OCI-LY7 (cell line): ENCODE data around the gene SPPL2A. TPM values are rescaled to one million over a fixed set of nuclear protein-coding genes. Genes with fewer than 3 reads are reported as not detected.

Experiments used
- BruUV-seq: library from RNA; stranded (reverse); fragments of 400-500 nt; replicated peaks from 2 replicates; lab custom pipeline; 2021; lab: Mats Ljungman, UMichigan
- CTCF ChIA-PET: fragments of 300-600 bp; sonication (Branson Sonifier 250); formaldehyde crosslinking; loops from one replicate; lab custom pipeline; 2022; ENCODE audit warnings: antibody characterized with exemption; ENCODE audit not compliant: unreplicated experiment; lab: Charles Lee
- POLR2A ChIA-PET: fragments of 300-600 bp; sonication (Branson Sonifier 250); formaldehyde crosslinking; loops from one replicate; lab custom pipeline; 2022; ENCODE audit warnings: antibody characterized with exemption; lab: Charles Lee
- DNase-seq: peaks from one replicate; pipeline ENCODE4 v3.0.0-alpha.2; 2015; ENCODE audit warnings: low spot score
- H2AFZ ChIP-seq: fragments of 200-600 bp; sonication (generic), shearing (Covaris generic); 2 replicates; pipeline ENCODE4 v1.6.1; 2014; ENCODE audit warnings: mild to moderate bottlenecking, antibody characterized with exemption, low read length, moderate library complexity
- H3K27ac ChIP-seq: fragments of 200-600 bp; sonication (generic); 2 replicates; pipeline ENCODE4 v1.5.1; 2014; ENCODE audit warnings: mixed run types, low read depth, mild to moderate bottlenecking, moderate library complexity, low read length, inconsistent platforms; ENCODE audit not compliant: poor library complexity, severe bottlenecking
- H3K36me3 ChIP-seq: fragments of 200-600 bp; sonication (generic); 2 replicates; pipeline ENCODE4 v1.6.1; 2014; ENCODE audit warnings: mild to moderate bottlenecking, antibody characterized with exemption, low read length, moderate library complexity, mixed read lengths; ENCODE audit not compliant: insufficient read depth
- H3K4me1 ChIP-seq: fragments of 200-600 bp; sonication (generic); 2 replicates; pipeline ENCODE4 v1.5.1; 2014; ENCODE audit warnings: mild to moderate bottlenecking, low read length; ENCODE audit not compliant: insufficient read depth, poor library complexity, severe bottlenecking
- H3K4me2 ChIP-seq: fragments of 200-600 bp; sonication (generic); 2 replicates; pipeline ENCODE4 v1.6.1; 2014; ENCODE audit warnings: mild to moderate bottlenecking, low read length
- H3K4me3 ChIP-seq: fragments of 200-600 bp; sonication (generic); 2 replicates; pipeline ENCODE4 v1.5.1; 2014; ENCODE audit warnings: mild to moderate bottlenecking, low read depth, low read length; ENCODE audit not compliant: poor library complexity, severe bottlenecking
- H3K79me2 ChIP-seq: fragments of 200-600 bp; sonication (generic); 2 replicates; pipeline ENCODE4 v1.6.1; 2016; ENCODE audit warnings: low read depth, mild to moderate bottlenecking, low read length, moderate library complexity, mixed read lengths; ENCODE audit not compliant: insufficient read depth
- H3K9me2 ChIP-seq: fragments of 200-600 bp; sonication (generic); 2 replicates; pipeline ENCODE4 v1.6.1; 2016; ENCODE audit warnings: mild to moderate bottlenecking, low read length, mixed read lengths; ENCODE audit not compliant: insufficient read depth
- H3K9me3 ChIP-seq: fragments of 200-600 bp; sonication (generic); 2 replicates; pipeline ENCODE4 v1.6.1; 2014; ENCODE audit warnings: mild to moderate bottlenecking, mixed run types, low read length, mixed read lengths
- H4K20me1 ChIP-seq: fragments of 200-600 bp; sonication (generic); 2 replicates; pipeline ENCODE4 v1.6.1; 2014; ENCODE audit warnings: mild to moderate bottlenecking, antibody characterized with exemption, low read length, moderate library complexity, mixed read lengths; ENCODE audit not compliant: insufficient read depth
- CTCF ChIP-seq: fragments of 200-600 bp; sonication (generic); conservative IDR thresholded peaks from 2 replicates; pipeline ENCODE4 v1.5.1; 2014; ENCODE audit warnings: mild to moderate bottlenecking, antibody characterized with exemption, low read length, moderate library complexity, mixed read lengths
- EZH2phosphoT487 ChIP-seq: fragments of 200-600 bp; sonication (generic); IDR thresholded peaks from 2 replicates; pipeline ENCODE4 v1.6.1; 2018; ENCODE audit warnings: low read depth, borderline replicate concordance, mild to moderate bottlenecking, mixed run types, antibody characterized with exemption, low read length, moderate library complexity, mixed read lengths
- intact Hi-C: fragments of 100-400 bp; cut with micrococcal nuclease; formaldehyde crosslinking; loops from one replicate; pipeline ENCODE4 v1.10.0; 2022; ENCODE audit not compliant: unreplicated experiment
- total RNA-seq, 2 experiments: library from RNA; depleted of rRNA in 1 of 2; stranded (reverse); fragments of >200 nt in 1 of 2; shearing (Covaris generic) in 1 of 2; gene quantifications; 2 replicates each; pipeline ENCODE4 v1.2.3, GENCODE V29; 2014 to 2022

Gene SPPL2A
- total RNA-seq, 2 experiments from 2014 or later: 24.6 to 41.6 TPM

DNA sequence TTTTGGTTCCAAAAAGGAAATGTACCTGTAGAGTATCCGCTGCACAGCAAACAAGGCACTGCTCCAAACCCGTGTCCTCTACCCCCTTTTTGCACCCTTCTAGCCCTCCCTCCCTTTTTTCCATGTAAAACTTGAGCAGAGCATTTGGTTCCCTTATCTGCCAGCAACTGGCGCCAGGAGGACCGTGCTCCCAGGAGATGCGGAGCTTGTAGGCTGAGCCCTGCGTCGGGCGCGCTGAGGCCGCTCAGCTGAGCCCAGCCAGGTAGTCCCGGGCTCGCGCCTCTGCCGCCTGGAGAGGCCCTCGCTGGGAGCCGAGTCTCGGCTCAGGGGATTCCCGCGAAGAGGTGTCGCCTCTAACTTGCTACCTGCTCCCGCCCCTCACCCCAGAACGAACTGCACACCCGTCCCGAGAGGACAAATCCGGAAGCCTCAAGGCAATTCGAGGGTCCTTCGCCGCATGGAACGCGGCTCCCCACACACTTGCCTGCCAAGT, 79.5 kb downstream of the SPPL2A start:
- POLR2A ChIA-PET: interaction anchor here (1.2 kb wide), 1 partner anchor 11 kb away, joined by 3 read pairs; no protein-coding TSS in a partner anchor
- Histone ChIP-seq H3K79me2 (peaks cover 64% of the 10 kb centered on the region), H3K4me2 (peak overlapping the region; percentile 71), H2AFZ (peak overlapping the region; percentile 82), H3K9me3 (no peaks in the 10 kb centered on the region), H3K27ac (peak overlapping the region; percentile 76), H3K4me1 (peaks cover 22% of the 10 kb centered on the region), H3K9me2 (no peaks in the 10 kb centered on the region), H4K20me1 (peaks cover 13% of the 10 kb centered on the region), H3K4me3 (peak overlapping the region; percentile 96), H3K36me3 (peaks cover 42% of the 10 kb centered on the region)
- peak; percentile 66 for DNase-seq
- BruUV-seq: no TSS peak
- CTCF ChIA-PET: no interaction called here
- intact Hi-C loops: loop anchor here (2.0 to 10.0 kb wide), 2 partner anchors 79 to 331 kb away; partner anchors contain the start of genes GABPB1 and SPPL2A
- no peak for TF ChIP-seq CTCF
- TF ChIP-seq EZH2phosphoT487: no peak

DNA sequence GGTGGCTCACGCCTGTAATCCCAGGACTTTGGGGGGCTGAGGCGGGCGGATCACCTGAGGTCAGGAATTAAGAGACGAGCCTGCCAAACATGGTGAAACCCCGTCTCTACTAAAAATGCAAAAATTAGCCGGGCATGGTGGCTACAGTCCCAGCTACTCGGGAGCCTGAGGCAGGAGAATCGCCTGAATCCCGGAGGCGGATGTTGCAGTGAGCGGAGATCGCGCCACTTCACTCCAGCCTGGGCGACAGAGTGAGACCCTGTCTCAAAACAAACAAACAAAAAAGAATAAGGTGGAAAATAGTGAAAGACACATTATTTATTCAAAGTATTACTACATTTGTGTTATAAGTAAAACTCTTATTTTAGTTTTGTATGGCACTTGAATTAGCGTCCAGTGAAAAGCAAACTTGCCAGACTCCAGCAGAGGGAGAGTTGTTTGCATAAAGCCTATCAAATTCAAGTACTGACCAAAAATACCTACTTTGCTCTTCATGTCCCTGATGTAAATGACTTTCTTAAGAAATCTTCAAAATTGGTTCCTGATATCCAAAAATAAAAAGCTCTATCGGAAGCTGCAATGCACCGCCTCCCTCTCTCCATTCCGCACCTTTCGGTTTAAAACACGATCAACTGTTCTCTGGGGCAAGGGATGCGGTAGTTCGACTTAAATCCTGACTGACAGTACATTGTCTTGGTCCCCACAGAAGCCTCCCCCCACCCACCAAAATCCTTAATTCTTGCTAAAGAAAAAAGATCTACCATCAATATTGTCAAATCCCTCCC, 80.1 kb downstream of the SPPL2A start:
- H4K20me1 ChIP-seq: peaks cover 13% of the 10 kb centered on the region
- ChIA-PET CTCF (no interaction called here), POLR2A (no interaction called here)
- H2AFZ ChIP-seq: no peak overlapping the region; the same call in 1 of the 2 replicates
- H3K4me3 ChIP-seq: peak overlapping the region; percentile 96
- peak overlapping the region; percentile 76 for H3K27ac ChIP-seq
- peak overlapping the region; percentile 71 for H3K4me2 ChIP-seq
- peaks cover 71% of the 10 kb centered on the region for H3K79me2 ChIP-seq
- H3K9me2 ChIP-seq: no peaks in the 10 kb centered on the region
- H3K9me3 ChIP-seq: no peaks in the 10 kb centered on the region
- TSS peak; percentile 76 for BruUV-seq
- intact Hi-C loops: loop anchor here (10.0 kb wide), 1 partner anchor 331 kb away; the partner anchor contains the start of gene GABPB1
- TF ChIP-seq CTCF: no peak
- no peak for TF ChIP-seq EZH2phosphoT487
- peaks cover 22% of the 10 kb centered on the region for H3K4me1 ChIP-seq
- DNase-seq: peak; percentile 17
- peaks cover 47% of the 10 kb centered on the region for H3K36me3 ChIP-seq
